ENCODE results near the gene HPSE2. TPM values are rescaled to one million over a fixed set of nuclear protein-coding genes. Genes with fewer than 3 reads are reported as not detected.
A peak's percentile ranks its signal among the peaks of the same experiment; 100 is the strongest.

The HPSE2 gene
- total RNA-seq, 1 donor from 2014 or later, result 10.6 TPM

DNA sequence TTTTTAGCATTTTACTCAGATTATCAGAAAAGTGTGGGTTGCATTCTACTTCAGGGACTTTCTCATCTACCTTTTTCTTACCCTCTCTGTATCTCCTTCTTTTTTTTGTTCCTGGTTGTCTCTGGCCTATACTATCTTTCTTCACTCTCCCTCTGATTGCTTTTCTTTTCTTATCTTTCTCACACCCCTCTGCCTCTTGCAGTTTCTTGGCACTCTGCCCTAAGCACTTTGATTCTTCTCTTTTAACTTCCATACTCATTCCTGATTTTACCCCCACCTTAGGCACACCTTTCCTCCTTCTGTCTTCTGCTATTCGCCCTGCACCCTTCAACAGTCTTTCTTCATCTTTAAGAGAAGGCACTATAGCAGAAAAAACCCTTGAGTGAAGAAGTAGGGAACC lies 696.1 kb downstream of the HPSE2 start:
- Histone ChIP-seq H3K27me3 (no peaks in the 10 kb centered on the region), H3K27ac (peak overlapping the region; percentile 4), H3K4me1 (peaks cover 7% of the 10 kb centered on the region), H3K9me3 (no peaks in the 10 kb centered on the region), H3K36me3 (no peaks in the 10 kb centered on the region), H3K4me3 (no peak overlapping the region)
- no peak for DNase-seq (ENCODE audit: extremely low spot score in 2 of 2)
- intact Hi-C loops (cut with DNase I), result no loop called here
- no peak for TF ChIP-seq POLR2AphosphoS5 (IDR thresholded peaks at IDR 0.05; ENCODE audit: insufficient read depth in 1 of 2, low read depth in 1 of 2)
- TF ChIP-seq POLR2A (IDR thresholded peaks at IDR 0.05), result no peak
- TF ChIP-seq CTCF (IDR thresholded peaks at IDR 0.05), result no peak

DNA sequence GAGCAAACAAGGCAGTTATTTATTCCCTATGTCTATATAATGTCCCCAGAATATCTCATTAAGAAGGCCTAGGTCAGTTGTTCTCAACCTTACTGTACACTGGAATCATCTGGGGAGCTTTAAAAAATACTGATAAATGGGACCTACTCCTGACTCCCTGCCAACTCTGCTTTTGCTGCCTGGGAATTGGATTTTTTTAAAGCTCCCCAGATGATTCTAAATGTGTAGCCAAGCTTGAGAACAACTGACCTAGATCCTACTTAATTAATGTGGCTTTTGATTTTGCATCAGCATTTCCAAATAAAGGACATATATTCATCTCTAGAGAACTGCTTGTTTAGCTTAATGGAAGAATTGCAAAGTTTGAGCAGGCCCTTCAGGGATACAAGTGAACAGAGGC lies 697.2 kb downstream of the HPSE2 start:
- intact Hi-C loops (cut with DNase I), result no loop called here
- Histone ChIP-seq H3K27ac (no peak overlapping the region), H3K27me3 (no peaks in the 10 kb centered on the region), H3K9me3 (no peaks in the 10 kb centered on the region), H3K36me3 (no peaks in the 10 kb centered on the region), H3K4me3 (no peak overlapping the region), H3K4me1 (peaks cover 7% of the 10 kb centered on the region)
- DNase-seq (ENCODE audit: extremely low spot score in 2 of 2), result no peak
- no peak for TF ChIP-seq POLR2AphosphoS5 (IDR thresholded peaks at IDR 0.05; ENCODE audit: insufficient read depth in 1 of 2, low read depth in 1 of 2)
- TF ChIP-seq POLR2A (IDR thresholded peaks at IDR 0.05), result no peak
- TF ChIP-seq CTCF (IDR thresholded peaks at IDR 0.05), result no peak

- Histone ChIP-seq H3K36me3 (no peaks in the 10 kb centered on the region), H3K4me3 (no peak overlapping the region), H3K27ac (no peak overlapping the region), H3K9me3 (no peaks in the 10 kb centered on the region), H3K4me1 (peaks cover 7% of the 10 kb centered on the region), H3K27me3 (no peaks in the 10 kb centered on the region)
- no peak for DNase-seq (ENCODE audit: extremely low spot score in 2 of 2)
- no peak for TF ChIP-seq POLR2A (IDR thresholded peaks at IDR 0.05)
- no peak for TF ChIP-seq CTCF (IDR thresholded peaks at IDR 0.05)
- no peak for TF ChIP-seq POLR2AphosphoS5 (IDR thresholded peaks at IDR 0.05; ENCODE audit: insufficient read depth in 1 of 2, low read depth in 1 of 2)
- intact Hi-C loops (cut with DNase I), result no loop called here
These were observed 699.1 kb downstream of the HPSE2 start for GRCh38 chr10:98536551-98536950.

GRCh38 chr10:98533746-98534445 lies 701.8 kb downstream of the HPSE2 start:
- Histone ChIP-seq H3K9me3 (no peaks in the 10 kb centered on the region), H3K27me3 (no peaks in the 10 kb centered on the region), H3K36me3 (no peaks in the 10 kb centered on the region), H3K4me1 (peaks cover 5% of the 10 kb centered on the region), H3K27ac (no peak overlapping the region), H3K4me3 (no peak overlapping the region)
- TF ChIP-seq POLR2A (IDR thresholded peaks at IDR 0.05) (no peak), CTCF (IDR thresholded peaks at IDR 0.05) (no peak)
- intact Hi-C loops (cut with DNase I), result no loop called here
- DNase-seq (ENCODE audit: extremely low spot score in 2 of 2), result no peak

GRCh38 chr10:98533241-98533640 lies 702.4 kb downstream of the HPSE2 start:
- TF ChIP-seq POLR2A (IDR thresholded peaks at IDR 0.05), result no peak
- TF ChIP-seq CTCF (IDR thresholded peaks at IDR 0.05), result no peak
- TF ChIP-seq POLR2AphosphoS5 (IDR thresholded peaks at IDR 0.05; ENCODE audit: insufficient read depth in 1 of 2, low read depth in 1 of 2), result no peak
- intact Hi-C loops (cut with DNase I), result no loop called here
- H3K27ac ChIP-seq, result no peak overlapping the region
- H3K4me3 ChIP-seq, result no peak overlapping the region
- no peaks in the 10 kb centered on the region for H3K9me3 ChIP-seq
- no peaks in the 10 kb centered on the region for H3K27me3 ChIP-seq
- DNase-seq (ENCODE audit: extremely low spot score in 2 of 2), result no peak
- H3K4me1 ChIP-seq, result no peaks in the 10 kb centered on the region
- H3K36me3 ChIP-seq, result no peaks in the 10 kb centered on the region

All from vagina (tissue), 2 donors.